GM19240 (cell line): ENCODE data around the gene KMT5B.

Experiments used
- DNase-seq: peaks from one replicate; pipeline ENCODE4 v3.0.0; 2011; ENCODE audit warnings: low spot score; ENCODE audit not compliant: insufficient read length

Gene KMT5B

DNA sequence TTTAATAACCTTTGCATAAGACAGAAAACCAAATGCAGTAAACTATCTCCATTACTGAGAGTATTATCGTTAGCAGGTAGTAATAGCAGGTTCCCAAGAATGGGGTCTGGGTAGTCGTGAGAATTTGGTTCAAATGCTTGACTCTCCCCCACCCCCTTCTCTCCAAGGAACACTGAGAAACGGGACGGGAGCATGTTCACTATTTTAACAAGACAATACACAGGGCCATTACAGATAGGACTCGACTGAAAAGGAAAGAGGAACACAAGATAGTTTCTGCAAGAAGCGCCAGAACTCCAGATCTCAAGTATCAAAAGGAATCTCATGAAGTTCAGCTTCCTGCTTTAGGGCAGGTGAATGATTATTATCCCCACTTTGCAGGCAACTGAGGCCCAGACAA is 27.0 kb downstream of the KMT5B start:
- no peak for DNase-seq

- DNase-seq = no peak
Observed at GRCh38 chr11:68181719-68182451, 31.2 kb downstream of the KMT5B start.

GRCh38 chr11:68179847-68180246 is 33.2 kb downstream of the KMT5B start:
- no peak for DNase-seq

DNA sequence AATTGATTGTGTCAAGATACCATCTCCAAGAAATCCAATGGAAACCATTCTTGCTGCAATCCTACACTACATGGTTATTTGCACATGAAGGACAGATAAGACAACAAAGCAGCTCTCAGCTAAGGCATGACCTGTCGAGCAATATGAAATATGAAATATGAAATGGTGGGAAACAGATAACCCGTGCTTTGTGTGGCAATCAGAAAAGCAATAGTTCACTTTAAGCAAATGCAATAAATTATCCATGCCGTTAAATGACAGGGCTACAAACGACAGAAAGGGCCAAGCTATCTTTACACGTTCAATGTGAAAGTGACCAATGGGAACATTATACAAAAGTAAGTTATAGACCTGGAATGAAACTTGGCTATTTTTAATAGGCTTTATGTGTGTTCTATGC is 35.2 kb downstream of the KMT5B start:
- DNase-seq = no peak

DNA sequence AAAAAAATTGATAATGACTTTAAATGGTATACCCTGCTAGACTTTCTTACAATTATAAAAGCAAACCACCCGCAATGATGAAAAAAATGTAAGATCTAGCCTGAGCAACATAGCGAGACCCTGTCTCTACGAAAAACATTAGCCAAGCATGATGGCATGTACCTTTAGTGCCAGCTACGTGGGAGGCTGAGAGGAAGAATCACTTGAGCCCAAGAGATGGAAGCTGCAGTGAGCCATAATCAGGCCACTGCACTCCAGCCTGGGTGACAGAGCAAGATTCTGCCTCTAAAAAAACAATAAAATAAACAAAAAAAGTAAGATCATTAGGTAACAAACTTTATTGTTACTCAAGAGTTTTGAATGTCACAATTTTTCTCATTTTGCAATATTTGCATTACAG is 39.2 kb downstream of the KMT5B start:
- DNase-seq = no peak

- DNase-seq = no peak
Observed at GRCh38 chr11:68169442-68169841, 43.7 kb downstream of the KMT5B start.

DNA sequence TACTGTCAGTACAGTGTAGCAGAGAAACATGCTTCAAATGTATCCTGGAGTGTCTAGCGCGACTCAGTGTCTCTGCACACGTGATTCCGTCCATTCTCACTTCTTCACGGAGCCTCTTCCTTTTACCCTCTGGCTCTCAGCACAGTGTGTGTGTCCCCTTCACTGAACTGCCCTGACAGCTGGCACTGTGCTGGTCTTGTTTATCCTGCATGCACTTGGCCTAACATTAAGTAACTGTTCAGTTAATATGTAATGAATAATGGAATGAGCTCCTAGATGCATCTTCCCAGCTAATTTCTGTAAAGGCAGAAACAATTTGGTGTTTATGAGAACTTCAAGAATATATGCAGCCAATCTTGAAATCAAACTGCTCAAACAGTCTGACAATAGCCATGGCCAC is 44.4 kb downstream of the KMT5B start:
- no peak for DNase-seq

DNA sequence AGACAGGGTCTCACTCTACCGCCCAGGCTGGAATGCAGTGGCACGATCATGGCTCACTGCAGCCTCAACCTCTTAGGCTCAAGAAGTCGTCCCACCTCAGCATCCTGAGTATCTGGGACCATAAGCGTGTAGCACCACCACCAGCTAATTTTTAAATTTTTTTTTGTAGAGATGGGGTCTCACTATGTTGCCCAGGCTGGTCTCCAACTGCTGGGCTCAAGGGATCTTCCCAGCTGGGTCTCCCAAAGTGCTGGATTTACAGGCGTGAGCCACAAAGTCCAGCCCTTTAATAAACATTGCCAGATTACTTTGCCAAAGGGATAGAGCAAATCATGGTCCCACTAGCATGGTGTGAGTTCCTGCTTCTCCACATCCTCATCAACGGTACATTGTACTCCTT is 45.6 kb downstream of the KMT5B start:
- no peak for DNase-seq

DNA sequence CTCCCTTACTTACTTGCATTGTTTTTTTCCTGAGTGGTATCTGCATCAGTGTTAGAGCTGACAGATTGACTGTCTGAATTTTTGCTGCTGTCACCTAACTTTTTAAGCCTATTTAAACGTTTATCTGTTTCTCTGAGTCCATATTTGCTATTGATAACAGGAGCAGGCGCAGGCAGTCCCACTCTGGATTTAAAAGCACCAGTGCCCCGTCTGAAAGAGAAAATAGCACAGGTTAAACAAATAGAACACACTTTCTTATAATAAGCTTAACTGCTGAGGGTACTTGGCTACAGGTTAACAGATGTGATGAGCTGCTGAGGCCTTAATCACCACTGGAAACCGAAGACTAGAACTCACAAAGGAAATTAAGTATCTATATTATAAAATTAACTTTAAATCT is 46.1 kb downstream of the KMT5B start:
- DNase-seq = no peak

- DNase-seq = no peak
Observed at GRCh38 chr11:68165601-68166000, 47.5 kb downstream of the KMT5B start.

DNA sequence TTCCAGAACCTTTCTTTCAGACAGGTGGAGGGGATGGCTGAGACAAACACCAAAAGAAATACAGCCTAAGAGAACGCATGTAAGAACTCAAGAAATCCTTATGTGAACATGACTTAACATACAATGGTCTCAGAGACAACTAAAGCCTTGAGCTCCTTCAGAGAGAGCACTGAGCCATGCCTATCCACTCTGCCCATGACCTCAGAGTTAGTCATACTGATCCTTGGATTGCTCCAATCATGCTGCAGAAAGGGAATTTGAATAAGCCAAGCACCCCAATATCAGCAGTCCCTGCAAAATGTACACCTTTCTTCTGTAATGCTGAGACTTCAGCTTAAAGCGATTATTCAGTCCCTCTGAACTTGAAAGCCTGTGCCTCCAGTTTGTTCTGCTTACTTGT is 48.7 kb downstream of the KMT5B start:
- DNase-seq = no peak

GRCh38 chr11:68163691-68164090 is 49.4 kb downstream of the KMT5B start:
- DNase-seq = no peak

- no peak for DNase-seq
Observed at GRCh38 chr11:68160100-68160695, 52.9 kb downstream of the KMT5B start.

- DNase-seq = no peak
Observed at GRCh38 chr11:68159665-68160064, 53.4 kb downstream of the KMT5B start.

GRCh38 chr11:68159161-68159560 is 53.9 kb downstream of the KMT5B start:
- no peak for DNase-seq

DNA sequence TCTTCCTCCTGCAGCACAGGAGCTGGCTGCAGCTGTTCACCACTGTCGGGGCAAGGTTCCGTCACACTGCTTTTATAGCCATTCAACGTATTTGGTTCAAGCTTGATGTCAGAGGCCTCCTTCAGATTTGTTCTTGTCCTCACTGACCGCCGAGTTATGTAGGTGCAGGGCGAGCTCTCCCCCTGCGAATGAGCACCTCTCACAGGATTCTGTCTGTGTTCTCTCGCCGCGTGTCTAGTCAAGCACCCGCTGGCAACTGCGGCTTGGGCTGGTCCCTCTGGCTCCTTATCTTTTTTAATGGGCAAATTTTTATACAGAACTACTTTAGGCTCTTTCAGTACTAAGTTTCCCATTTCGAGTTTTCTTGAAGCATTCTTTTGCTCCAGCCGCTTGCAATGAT is 54.5 kb downstream of the KMT5B start:
- DNase-seq = no peak

DNA sequence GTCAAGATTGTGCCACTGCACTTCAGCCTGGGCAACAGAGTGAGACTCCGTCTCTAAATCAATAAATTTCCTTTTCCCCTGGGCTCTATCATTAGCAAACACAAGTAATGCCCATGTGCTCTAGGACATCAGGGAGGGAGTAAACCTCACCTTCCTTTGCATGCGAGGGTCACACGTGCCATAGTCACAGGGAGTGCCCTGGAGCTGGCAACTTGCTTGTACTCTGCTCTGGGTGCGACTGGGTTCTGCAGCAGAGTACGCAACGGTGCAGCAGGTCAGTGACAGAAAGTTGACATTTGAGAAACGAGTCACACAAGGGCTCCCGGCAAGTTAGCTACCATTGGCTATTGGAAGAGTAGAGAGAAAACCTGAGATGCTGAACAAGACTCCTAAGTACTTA is 59.4 kb downstream of the KMT5B start:
- DNase-seq = no peak

GRCh38 chr11:68150037-68150436 is 63.1 kb downstream of the KMT5B start:
- no peak for DNase-seq

GRCh38 chr11:68149417-68149816 is 63.7 kb downstream of the KMT5B start:
- DNase-seq = no peak

DNA sequence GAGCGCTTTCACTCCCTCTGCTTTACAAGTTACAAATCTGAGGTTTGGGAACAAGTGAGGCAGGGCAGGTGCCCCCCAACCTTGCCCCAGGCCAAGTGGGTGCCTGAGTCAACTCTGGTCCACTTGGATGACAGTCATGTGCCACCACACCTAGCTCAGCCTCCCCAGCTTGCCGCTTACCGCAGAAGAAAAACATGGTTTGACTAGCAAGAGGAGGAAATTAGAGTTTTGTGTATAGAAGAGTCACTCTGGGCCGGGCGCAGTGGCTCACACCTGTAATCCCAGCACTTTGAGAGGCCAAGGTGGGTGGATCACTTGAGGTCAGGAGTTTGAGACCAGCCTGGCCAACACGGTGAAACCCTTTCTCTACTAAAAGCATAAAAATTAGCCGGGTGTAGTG is 64.2 kb downstream of the KMT5B start:
- no peak for DNase-seq

GRCh38 chr11:68148071-68148805 is 64.9 kb downstream of the KMT5B start:
- no peak for DNase-seq

GRCh38 chr11:68146704-68147474 is 66.2 kb downstream of the KMT5B start:
- DNase-seq = no peak
